ENCODE measurements around the gene GPC2.

GPC2 gene

DNA sequence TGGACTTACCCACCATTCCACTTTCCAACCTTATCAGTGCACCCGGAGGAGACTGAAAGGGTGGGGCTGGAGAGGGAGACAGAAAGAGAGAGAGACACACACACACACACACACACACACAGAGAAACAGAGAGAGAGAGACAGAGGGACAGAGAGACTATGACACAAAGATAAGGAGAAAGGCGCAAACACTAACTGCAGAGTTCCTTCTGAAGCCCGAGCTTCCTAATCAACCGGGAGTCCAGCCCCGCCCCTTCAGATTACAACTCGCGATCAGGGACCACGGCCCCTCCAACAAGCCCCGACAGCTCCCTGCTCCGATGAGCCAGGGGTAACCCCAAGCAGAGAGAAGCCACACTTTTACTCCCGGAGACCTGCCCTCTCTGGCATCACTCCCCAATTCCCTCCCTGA lies 9.3 kb downstream of the GPC2 start:
- no peak for DNase-seq

DNA sequence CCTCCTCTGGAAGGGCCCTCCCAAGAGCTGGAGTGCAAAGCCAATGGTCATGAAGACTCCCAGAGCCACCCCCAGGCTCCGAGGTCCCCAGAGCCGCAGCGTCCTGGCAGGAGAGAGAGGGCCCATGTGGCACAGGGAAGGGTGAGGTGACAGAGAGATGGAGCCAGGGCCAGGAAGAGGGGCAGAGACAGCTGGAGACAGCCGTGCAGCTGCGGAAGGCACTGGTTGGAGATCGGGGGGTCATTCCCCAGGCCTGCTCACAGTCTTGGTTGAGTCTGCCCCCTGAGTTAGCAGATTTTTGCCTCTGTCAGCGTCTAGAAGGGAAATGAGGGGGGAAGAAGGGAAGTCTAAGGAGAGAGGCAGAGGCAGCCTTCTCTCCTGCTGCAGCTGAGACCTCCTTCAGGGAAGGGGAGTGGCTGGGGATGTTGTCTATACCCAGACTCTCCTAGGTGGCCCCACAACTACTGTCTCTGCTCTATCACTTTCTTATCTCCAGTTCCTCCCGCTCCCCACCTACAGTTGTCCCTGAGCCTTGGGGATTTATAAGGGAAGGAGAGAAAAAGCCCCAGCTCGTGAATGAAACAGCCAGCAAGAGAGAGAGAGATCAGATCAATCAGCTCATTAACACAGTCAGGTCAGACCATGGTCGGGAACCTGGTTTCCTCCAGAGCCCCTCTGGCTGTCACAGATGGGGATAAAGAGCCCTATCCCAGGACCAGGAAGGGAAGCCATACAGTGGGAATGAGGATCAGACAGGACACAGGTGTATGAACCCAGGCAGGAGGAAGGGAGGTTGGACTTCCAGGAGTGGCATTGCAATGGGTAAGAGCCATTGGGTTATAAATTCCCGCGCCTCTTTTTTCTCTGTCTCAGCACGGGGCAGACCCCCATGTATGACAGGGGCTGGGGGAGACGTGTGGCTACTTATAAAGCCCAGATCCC lies 9.9 kb downstream of the GPC2 start:
- no peak for DNase-seq

GRCh38 chr7:100166317-100166940 lies 10.8 kb downstream of the GPC2 start:
- no peak for DNase-seq

DNA sequence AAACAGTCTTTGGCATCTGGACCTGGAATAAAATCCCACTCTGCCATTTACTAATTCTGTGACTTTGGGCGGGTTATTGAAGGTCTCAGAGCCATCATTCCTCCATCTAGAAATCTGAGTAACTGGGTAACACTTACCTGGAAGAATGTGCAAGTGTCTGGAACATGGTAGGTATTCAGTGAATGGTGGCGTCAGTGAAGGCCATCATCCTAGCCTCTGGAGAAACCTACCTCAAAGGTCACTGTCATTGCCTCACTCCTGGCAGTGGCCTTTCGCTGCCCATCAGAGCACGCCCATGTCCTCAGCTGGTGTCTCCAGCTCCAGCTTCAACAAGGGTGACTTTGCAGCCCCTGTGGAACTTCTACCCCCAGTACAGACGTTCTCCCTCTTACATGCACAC lies 13.3 kb downstream of the GPC2 start:
- DNase-seq = no peak

- DNase-seq = no peak
These were observed 14.1 kb downstream of the GPC2 start for GRCh38 chr7:100163006-100163531.

- DNase-seq = no peak
These were observed 17.1 kb downstream of the GPC2 start for GRCh38 chr7:100160067-100160466.

- DNase-seq = no peak
These were observed 18.0 kb downstream of the GPC2 start for GRCh38 chr7:100159099-100159623.

- peak; percentile 93 for DNase-seq
These were observed 18.7 kb downstream of the GPC2 start, which contains the start of gene TRAPPC14 for GRCh38 chr7:100158229-100159098. TRAPPC14 (minus strand) TSS chr7:100158723; CDS start chr7:100158499, 224 bp downstream.

DNA sequence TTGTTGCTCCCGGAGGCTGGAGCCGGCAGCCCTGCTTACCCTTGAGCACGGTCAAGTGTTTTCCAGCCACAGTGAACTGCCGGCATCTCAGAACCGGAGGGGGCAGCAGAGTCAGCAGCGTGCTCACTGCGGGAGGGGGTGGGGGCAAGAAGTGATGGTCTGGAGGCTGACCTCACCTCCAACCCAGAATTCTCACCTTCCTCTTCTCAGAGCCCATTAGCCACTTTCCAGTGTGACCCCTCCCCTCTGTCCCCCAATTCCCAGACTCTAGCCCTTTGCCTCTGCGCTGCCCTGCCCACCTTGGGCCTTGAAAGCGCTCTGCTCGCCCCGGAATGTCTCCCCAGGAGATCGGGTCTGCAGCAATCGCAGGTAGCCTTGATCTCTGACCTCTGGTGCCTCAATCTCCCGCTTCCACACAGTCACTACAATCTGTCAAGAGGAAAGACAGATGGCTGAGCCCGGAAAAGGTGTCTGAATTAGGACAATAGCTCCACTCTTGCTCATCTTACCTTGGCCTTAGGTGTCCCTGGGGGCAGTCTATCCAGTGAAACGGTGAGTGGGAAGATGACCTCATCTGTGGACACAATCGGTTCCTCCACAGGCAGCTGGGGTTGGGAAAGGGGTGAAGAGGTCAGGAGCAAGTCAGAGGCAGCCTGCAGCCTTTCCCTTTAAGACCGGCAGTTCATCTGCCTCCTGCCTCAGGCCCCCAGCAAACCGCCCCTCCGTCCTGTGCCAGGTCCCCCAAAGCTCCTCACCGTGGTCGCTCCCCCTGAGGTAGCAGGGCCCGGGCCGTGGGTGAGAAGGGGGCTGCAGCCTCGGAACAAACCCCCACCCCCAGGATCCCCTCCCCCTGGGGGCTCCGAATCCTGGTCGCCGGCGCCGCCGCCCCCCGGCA lies 19.6 kb downstream of the GPC2 start:
- DNase-seq = no peak

DNA sequence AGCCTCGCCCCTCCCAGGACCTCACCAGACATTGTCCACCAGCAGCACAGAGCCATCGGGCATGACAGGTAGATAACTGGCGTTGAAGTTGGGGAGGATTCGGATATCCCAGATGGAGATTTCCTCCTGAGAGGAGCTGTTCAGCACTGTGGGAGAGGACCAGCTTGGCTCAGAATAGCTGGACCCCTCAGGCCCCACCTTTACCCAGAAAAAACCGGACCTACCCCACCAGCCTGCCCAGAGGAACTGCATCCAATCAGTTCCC lies 20.2 kb downstream of the GPC2 start:
- DNase-seq = no peak

DNA sequence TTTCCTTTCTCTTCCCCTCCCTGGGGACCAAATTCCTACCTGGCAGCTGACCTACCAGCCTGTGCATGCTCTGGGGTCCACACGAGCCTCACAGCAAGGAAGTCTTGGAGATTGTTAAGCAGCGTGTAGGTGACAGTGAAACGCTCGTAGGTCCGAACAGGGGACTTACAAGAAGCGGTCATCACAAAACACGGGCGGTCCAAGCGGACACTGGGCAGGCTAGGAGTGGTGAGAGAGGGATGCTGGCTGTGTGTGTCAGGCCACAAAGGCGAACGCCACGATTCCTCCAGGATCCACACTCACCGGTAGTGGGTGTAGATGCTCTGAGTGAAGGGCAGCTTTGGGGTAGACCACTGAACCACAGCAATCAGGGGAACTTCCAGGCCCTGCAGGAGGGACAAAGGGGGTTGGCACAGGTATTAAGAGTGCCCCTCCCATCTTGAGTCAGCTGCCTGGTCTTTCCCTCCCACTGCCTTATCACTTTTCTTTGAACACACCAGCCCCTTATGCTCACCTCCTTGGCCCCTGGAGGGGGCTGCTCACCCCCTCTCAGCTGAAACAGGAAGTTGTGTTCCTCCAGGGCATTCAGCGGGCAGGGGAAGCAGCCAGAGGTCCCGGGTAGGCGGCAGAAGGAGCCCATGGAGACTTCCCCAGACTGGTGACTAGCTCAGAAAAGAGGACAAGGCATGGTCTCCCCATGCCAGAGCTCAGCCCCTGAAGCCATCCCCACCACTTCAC lies 20.7 kb downstream of the GPC2 start:
- no peak for DNase-seq

GRCh38 chr7:100155553-100156317 lies 21.4 kb downstream of the GPC2 start:
- DNase-seq = no peak

GRCh38 chr7:100154651-100155491 lies 22.3 kb downstream of the GPC2 start:
- no peak for DNase-seq

DNA sequence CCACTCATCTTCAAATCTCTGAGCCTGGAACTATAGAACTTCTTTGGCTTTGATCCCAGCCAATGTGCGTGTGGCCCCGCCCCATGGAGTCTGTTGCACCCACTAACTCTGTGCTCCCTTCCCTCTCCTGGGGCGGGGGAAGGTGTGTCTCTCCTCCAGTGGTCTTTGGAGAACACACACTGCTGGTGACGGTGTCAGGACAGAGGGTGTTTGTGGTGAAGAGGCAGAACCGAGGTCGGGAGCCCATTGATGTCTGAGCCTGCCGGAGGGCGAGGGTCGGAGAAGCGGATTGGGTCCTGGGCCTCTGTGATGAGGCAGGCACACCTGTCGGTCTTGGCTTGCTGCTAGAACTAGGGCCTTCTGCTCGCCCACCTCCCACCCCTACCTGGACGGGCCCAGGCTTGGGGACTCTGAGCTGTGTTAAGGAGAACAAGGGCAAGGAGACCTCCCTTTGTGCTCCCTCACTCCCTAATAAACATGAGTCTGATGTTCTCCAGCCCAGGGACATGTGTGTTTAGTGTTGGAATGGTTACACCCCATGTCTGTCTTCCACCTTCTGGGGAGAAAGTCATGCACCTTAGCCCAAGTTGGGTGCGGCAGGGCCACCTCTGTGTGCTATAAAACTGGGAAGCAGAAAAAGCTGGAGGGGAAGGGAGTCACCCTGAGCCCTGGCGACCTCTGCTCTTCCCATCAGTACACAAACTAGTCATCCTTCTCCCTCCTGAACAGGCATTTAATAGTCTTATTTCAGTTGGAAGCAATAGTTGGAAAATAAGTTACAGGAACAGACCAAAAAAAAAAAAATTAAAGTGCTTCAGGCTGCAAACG lies 23.3 kb downstream of the GPC2 start:
- no peak for DNase-seq

DNA sequence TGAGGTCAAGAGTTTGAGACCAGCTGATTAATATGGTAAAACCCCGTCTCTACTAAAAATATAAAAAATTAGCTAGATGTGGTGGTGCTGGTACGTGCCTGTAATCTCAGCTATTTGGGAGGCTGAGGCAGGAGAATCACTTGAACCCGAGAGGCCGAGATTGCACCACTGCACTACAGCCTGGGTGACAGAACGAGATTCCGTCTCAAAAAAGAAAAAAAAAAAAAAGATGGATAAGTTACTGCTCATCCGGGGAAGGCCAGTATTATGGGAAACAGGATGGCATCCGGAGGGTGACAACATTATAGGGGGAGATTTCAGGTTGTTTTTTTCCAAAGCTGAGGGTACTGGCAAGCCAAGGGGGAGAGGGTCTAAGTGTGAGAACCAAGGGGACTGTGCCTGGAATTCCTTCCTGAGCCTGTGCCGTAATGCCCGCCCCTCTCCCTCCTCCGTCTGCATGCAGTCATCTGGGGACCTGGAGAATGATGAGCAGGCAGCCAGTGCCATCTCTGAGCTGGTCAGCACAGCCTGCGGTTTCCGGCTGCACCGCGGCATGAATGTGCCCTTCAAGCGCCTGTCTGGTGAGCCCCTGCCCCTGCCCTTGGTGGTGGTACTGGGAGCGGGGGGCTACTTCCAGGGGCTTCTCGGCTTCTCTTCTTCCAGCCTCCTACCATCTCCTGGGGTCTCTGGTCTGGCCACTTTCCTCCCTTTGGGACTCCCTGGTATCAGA lies 24.1 kb downstream of the GPC2 start:
- no peak for DNase-seq

DNA sequence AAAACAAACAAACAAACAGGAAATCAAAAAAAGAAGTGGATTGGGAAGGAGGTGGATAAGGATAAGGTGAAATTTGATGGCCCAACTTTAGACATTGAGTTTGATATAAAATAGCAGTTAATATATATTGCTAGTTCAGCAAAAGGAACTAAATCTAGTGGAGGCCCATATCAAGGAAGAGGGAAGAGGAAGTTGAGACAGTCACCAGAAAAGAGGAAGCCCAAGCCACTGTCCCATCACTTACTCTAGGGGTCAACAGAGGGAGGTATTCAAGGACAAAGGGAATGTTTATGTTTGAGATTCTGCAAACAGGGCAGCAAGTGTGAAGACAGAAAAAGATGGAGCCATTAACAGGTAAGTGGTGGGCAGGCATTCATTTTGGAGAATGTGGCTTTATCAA lies 24.8 kb downstream of the GPC2 start:
- no peak for DNase-seq

DNA sequence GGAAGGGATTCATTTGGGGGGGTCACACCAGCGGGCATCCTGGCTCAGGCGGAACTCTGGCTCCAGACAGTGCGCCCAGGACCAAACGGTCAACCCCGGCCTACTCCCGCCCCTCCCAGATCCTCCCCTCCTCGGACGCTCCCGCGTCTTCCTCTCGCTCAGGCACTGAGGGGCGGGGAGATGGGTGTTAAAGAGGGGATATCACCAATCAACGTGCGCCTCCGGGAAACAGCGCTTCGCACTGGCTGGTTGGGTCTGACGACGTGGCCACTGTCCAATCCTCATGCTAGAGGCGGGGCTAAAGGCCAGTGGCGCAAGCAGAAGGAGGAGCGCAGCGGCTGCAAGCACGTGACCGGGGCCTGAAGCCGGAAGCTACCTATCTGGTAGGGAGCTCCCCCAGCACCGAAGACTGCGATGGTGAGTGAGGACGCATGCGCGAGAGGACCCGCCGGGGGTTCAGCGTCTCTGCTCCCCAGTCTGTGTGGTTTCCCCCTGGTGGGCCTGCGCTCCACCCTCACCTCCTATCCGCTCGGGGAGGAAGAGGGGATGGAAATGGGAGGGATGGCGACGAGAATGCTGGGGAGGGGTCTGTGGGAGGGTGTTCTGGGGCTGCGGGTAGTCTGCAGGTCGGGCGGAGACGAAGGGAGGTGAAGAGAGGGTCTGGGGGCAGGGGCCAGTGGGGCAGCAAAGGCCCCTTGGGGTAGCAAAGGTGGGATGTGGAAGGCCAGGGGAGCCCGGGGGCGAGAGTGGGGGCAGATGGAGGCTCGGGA lies 28.4 kb downstream of the GPC2 start, which contains the start of gene LAMTOR4:
TSS of gene LAMTOR4 (plus strand) at position 360 of the 770 bp plus-strand sequence. CDS start at position 415, 55 bp downstream.
- peak; percentile 92 for DNase-seq

Measured in stimulated activated CD4-positive, alpha-beta T cell treated with anti-CD3 and anti-CD28 coated beads, Interleukin-12 subunit alpha, Interleukin-12 subunit beta, amount 100 ng/mL, for 4 hours (primary cell).